PC-9 (cell line): Measurements from ENCODE around the gene FOXP2.

ENCODE experiments used
- EZH2 ChIP-seq: fragments of 200-600 bp; sonication (generic); IDR thresholded peaks from 2 replicates; pipeline ENCODE4 v1.8.0; 2017; ENCODE audit warnings: antibody characterized with exemption, low read depth
- TF ChIP-seq, protein P1 (sequence below): fragments of 200-600 bp; sonication (generic); conservative IDR thresholded peaks from 2 replicates; pipeline ENCODE4 v1.6.1; 2017; ENCODE audit warnings: mixed run types, antibody characterized with exemption, mild to moderate bottlenecking, moderate library complexity

DNA sequence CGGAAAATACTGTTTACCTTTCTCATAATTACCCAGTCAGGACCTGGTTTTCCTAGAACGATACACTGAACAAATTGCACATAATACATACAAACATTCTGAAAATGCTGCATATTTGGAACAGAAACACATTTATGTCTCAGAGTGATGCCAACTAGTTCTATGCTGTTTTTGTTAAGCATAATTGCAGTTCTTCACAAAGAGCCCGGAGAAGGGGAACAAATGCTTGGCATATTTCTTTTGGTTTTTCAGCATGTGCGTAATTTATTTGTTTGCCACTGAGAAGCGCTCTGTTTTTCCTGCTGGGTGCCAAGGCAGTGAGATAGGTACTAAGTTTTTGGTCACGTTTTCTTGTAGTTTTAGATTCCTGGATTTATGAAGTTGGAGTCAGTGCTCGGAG is 326.3 kb downstream of the FOXP2 start:
- TF ChIP-seq, protein P1, sequence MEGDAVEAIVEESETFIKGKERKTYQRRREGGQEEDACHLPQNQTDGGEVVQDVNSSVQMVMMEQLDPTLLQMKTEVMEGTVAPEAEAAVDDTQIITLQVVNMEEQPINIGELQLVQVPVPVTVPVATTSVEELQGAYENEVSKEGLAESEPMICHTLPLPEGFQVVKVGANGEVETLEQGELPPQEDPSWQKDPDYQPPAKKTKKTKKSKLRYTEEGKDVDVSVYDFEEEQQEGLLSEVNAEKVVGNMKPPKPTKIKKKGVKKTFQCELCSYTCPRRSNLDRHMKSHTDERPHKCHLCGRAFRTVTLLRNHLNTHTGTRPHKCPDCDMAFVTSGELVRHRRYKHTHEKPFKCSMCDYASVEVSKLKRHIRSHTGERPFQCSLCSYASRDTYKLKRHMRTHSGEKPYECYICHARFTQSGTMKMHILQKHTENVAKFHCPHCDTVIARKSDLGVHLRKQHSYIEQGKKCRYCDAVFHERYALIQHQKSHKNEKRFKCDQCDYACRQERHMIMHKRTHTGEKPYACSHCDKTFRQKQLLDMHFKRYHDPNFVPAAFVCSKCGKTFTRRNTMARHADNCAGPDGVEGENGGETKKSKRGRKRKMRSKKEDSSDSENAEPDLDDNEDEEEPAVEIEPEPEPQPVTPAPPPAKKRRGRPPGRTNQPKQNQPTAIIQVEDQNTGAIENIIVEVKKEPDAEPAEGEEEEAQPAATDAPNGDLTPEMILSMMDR, result no peak
- TF ChIP-seq EZH2, result no peak
